ENCODE results near the gene CHL1.

DNA sequence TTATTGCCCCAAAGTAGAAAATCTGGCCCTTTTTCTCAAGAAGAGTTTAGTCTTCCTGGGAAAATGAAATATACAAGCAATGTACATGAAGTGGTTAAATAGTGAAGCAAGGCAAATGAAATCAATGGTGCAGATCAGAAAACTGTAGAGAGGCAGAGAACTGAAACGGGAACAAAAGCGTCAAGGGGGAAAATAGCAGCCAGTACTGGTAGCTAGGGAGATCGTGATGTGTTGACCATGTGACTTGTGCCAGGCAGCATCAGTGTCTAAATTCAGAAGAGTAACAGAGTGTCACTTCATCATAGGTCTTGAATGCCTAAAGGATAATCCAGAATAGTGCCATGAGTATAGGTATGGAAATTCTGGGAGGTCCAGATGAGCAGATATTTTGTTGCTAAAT is 163.1 kb downstream of the CHL1 start:
- TF ChIP-seq CTCF (conservative IDR thresholded peaks at IDR 0.05; ENCODE audit: low read depth, low read length) = no peak
- TF ChIP-seq EZH2 (IDR thresholded peaks at IDR 0.05; ENCODE audit: borderline replicate concordance, low read depth, low read length, poor library complexity, severe bottlenecking) = no peak
